WTC11 (cell line): ENCODE data around the gene PPEF2. TPM values are rescaled to one million over a fixed set of nuclear protein-coding genes. Genes with fewer than 3 reads are reported as not detected.

ENCODE experiments used
- ATAC-seq: fragments of 200-7000 bp; cut with Tn5 transposase; 2 replicates; pipeline ENCODE4 v1.10.0; 2021; ENCODE audit warnings: mild to moderate bottlenecking, moderate library complexity
- CTCF ChIA-PET: fragments of 300-600 bp; sonication (Branson Sonifier 250); formaldehyde crosslinking; loops from one replicate; lab custom pipeline; 2021; ENCODE audit warnings: antibody characterized with exemption; lab: Charles Lee
- POLR2A ChIA-PET: fragments of 350-600 bp; sonication (Branson Sonifier 250); formaldehyde crosslinking; loops from one replicate; lab custom pipeline; 2021; ENCODE audit warnings: antibody characterized with exemption; lab: Charles Lee
- DNase-seq: peaks from one replicate; pipeline ENCODE4 v3.0.0; 2021; ENCODE audit warnings: low spot score
- H3K27ac Mint-ChIP-seq: 2 replicates; pipeline ENCODE4 v1.8.0; 2021; ENCODE audit warnings: mixed read lengths
- H3K27me3 Mint-ChIP-seq: 2 replicates; pipeline ENCODE4 v1.8.0; 2021; ENCODE audit warnings: low read depth, mild to moderate bottlenecking, moderate library complexity, mixed read lengths
- H3K36me3 Mint-ChIP-seq: 2 replicates; pipeline ENCODE4 v1.8.0; 2021; ENCODE audit warnings: mixed read lengths
- H3K4me1 Mint-ChIP-seq: 2 replicates; pipeline ENCODE4 v1.8.0; 2022; ENCODE audit warnings: mixed read lengths
- H3K4me3 Mint-ChIP-seq: 2 replicates; pipeline ENCODE4 v1.8.0; 2021; ENCODE audit warnings: mild to moderate bottlenecking, moderate library complexity, mixed read lengths
- H3K9me3 Mint-ChIP-seq: 2 replicates; pipeline ENCODE4 v1.8.0; 2021; ENCODE audit warnings: mixed read lengths
- CTCF ChIP-seq: fragments of 200-600 bp; IDR thresholded peaks from 2 replicates; pipeline ENCODE4 v1.8.0; 2022; ENCODE audit warnings: antibody characterized with exemption
- ERG ChIP-seq: fragments of 250-450 bp; sonication (Bioruptor Pico); IDR thresholded peaks from 2 replicates; pipeline ENCODE4 v1.8.0; 2021; ENCODE audit warnings: mild to moderate bottlenecking
- FOXK1 ChIP-seq: sonication (generic); formaldehyde crosslinking; IDR thresholded peaks from 2 replicates; pipeline ENCODE4 v1.8.0; 2022; ENCODE audit warnings: mild to moderate bottlenecking, moderate library complexity, missing genetic modification reagents
- GRHL2 ChIP-seq: fragments of 250-450 bp; sonication (Bioruptor Pico); IDR thresholded peaks from 2 replicates; pipeline ENCODE4 v1.8.0; 2022; ENCODE audit warnings: mild to moderate bottlenecking, moderate library complexity; ENCODE audit not compliant: insufficient replicate concordance, severe bottlenecking
- IRF1 ChIP-seq: sonication (generic); formaldehyde crosslinking; IDR thresholded peaks from 2 replicates; pipeline ENCODE4 v1.8.0; 2023; ENCODE audit warnings: missing genetic modification reagents
- SMAD4 ChIP-seq: sonication (generic); formaldehyde crosslinking; IDR thresholded peaks from 2 replicates; pipeline ENCODE4 v1.8.0; 2022; ENCODE audit warnings: mild to moderate bottlenecking, missing genetic modification reagents
- USF2 ChIP-seq: sonication (generic); formaldehyde crosslinking; IDR thresholded peaks from 2 replicates; pipeline ENCODE4 v1.8.1; 2023; ENCODE audit warnings: mild to moderate bottlenecking, missing genetic modification reagents, moderate library complexity
- ZBTB21 ChIP-seq: sonication (generic); formaldehyde crosslinking; IDR thresholded peaks from 2 replicates; pipeline ENCODE4 v1.8.1; 2023; ENCODE audit warnings: mild to moderate bottlenecking, missing genetic modification reagents, borderline replicate concordance
- ZBTB43 ChIP-seq: sonication (generic); formaldehyde crosslinking; IDR thresholded peaks from 2 replicates; pipeline ENCODE4 v1.8.1; 2023; ENCODE audit warnings: mild to moderate bottlenecking, missing genetic modification reagents
- ZNF138 ChIP-seq: sonication (generic); formaldehyde crosslinking; conservative IDR thresholded peaks from 2 replicates; pipeline ENCODE4 v1.8.1; 2022; ENCODE audit warnings: mild to moderate bottlenecking, moderate library complexity, missing genetic modification reagents
- ZNF219 ChIP-seq: sonication (generic); formaldehyde crosslinking; IDR thresholded peaks from 2 replicates; pipeline ENCODE4 v1.8.0; 2023; ENCODE audit warnings: missing genetic modification reagents, mild to moderate bottlenecking, borderline replicate concordance
- ZNF671 ChIP-seq: fragments of 250-450 bp; sonication (Bioruptor Pico); IDR thresholded peaks from 2 replicates; pipeline ENCODE4 v1.8.0; 2021; ENCODE audit warnings: mild to moderate bottlenecking
- total RNA-seq: library from RNA; stranded (reverse); gene quantifications from 3 replicates; pipeline ENCODE4 v1.2.3, GENCODE V29; 2021
- TF ChIP-seq, protein P1 (sequence below): sonication (generic); formaldehyde crosslinking; conservative IDR thresholded peaks from 2 replicates; pipeline ENCODE4 v1.8.1; 2023; ENCODE audit warnings: mild to moderate bottlenecking, low read depth, missing genetic modification reagents, moderate library complexity
- TF ChIP-seq, protein P2 (sequence below): fragments of 250-450 bp; sonication (Bioruptor Pico); IDR thresholded peaks from 2 replicates; pipeline ENCODE4 v1.9.0; 2021; ENCODE audit warnings: mild to moderate bottlenecking
- TF ChIP-seq, protein P3 (sequence below): sonication (generic); formaldehyde crosslinking; IDR thresholded peaks from 2 replicates; pipeline ENCODE4 v1.8.1; 2023; ENCODE audit warnings: mild to moderate bottlenecking, moderate library complexity, missing genetic modification reagents
- TF ChIP-seq, protein P4 (sequence below): sonication (generic); formaldehyde crosslinking; IDR thresholded peaks from 2 replicates; pipeline ENCODE4 v1.8.0; 2022; ENCODE audit warnings: missing genetic modification reagents

The PPEF2 gene
- total RNA-seq, 1 experiment from 2014 or later: not detected

- DNase-seq: no peak
- H3K4me1 Mint-ChIP-seq: peaks cover 8% of the 10 kb centered on the region
- no peak for ATAC-seq
- H3K36me3 Mint-ChIP-seq: no peaks in the 10 kb centered on the region
- no peaks in the 10 kb centered on the region for H3K9me3 Mint-ChIP-seq
- POLR2A ChIA-PET: no interaction called here
- no peak overlapping the region for H3K27ac Mint-ChIP-seq
- TF ChIP-seq, protein P1, sequence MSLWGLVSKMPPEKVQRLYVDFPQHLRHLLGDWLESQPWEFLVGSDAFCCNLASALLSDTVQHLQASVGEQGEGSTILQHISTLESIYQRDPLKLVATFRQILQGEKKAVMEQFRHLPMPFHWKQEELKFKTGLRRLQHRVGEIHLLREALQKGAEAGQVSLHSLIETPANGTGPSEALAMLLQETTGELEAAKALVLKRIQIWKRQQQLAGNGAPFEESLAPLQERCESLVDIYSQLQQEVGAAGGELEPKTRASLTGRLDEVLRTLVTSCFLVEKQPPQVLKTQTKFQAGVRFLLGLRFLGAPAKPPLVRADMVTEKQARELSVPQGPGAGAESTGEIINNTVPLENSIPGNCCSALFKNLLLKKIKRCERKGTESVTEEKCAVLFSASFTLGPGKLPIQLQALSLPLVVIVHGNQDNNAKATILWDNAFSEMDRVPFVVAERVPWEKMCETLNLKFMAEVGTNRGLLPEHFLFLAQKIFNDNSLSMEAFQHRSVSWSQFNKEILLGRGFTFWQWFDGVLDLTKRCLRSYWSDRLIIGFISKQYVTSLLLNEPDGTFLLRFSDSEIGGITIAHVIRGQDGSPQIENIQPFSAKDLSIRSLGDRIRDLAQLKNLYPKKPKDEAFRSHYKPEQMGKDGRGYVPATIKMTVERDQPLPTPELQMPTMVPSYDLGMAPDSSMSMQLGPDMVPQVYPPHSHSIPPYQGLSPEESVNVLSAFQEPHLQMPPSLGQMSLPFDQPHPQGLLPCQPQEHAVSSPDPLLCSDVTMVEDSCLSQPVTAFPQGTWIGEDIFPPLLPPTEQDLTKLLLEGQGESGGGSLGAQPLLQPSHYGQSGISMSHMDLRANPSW (CRISPR knock-in tag): no peak
- TF ChIP-seq CTCF: no peak
- no peak for TF ChIP-seq ZNF219 (CRISPR knock-in tag)
- TF ChIP-seq ZBTB21: no peak
- no peak for TF ChIP-seq FOXK1 (CRISPR knock-in tag)
- TF ChIP-seq, protein P2, sequence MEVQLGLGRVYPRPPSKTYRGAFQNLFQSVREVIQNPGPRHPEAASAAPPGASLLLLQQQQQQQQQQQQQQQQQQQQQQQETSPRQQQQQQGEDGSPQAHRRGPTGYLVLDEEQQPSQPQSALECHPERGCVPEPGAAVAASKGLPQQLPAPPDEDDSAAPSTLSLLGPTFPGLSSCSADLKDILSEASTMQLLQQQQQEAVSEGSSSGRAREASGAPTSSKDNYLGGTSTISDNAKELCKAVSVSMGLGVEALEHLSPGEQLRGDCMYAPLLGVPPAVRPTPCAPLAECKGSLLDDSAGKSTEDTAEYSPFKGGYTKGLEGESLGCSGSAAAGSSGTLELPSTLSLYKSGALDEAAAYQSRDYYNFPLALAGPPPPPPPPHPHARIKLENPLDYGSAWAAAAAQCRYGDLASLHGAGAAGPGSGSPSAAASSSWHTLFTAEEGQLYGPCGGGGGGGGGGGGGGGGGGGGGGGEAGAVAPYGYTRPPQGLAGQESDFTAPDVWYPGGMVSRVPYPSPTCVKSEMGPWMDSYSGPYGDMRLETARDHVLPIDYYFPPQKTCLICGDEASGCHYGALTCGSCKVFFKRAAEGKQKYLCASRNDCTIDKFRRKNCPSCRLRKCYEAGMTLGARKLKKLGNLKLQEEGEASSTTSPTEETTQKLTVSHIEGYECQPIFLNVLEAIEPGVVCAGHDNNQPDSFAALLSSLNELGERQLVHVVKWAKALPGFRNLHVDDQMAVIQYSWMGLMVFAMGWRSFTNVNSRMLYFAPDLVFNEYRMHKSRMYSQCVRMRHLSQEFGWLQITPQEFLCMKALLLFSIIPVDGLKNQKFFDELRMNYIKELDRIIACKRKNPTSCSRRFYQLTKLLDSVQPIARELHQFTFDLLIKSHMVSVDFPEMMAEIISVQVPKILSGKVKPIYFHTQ (CRISPR knock-in tag): no peak
- no peak for TF ChIP-seq ZBTB43 (CRISPR knock-in tag)
- TF ChIP-seq ERG: no peak
- no peak for TF ChIP-seq ZNF138 (CRISPR knock-in tag)
- no peak for TF ChIP-seq IRF1 (CRISPR knock-in tag)
- TF ChIP-seq, protein P3, sequence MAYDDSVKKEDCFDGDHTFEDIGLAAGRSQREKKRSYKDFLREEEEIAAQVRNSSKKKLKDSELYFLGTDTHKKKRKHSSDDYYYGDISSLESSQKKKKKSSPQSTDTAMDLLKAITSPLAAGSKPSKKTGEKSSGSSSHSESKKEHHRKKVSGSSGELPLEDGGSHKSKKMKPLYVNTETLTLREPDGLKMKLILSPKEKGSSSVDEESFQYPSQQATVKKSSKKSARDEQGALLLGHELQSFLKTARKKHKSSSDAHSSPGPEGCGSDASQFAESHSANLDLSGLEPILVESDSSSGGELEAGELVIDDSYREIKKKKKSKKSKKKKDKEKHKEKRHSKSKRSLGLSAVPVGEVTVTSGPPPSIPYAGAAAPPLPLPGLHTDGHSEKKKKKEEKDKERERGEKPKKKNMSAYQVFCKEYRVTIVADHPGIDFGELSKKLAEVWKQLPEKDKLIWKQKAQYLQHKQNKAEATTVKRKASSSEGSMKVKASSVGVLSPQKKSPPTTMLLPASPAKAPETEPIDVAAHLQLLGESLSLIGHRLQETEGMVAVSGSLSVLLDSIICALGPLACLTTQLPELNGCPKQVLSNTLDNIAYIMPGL: no peak
- no peak for TF ChIP-seq USF2 (CRISPR knock-in tag)
- no peak for TF ChIP-seq ZNF671 (CRISPR knock-in tag)
- TF ChIP-seq, protein P4, sequence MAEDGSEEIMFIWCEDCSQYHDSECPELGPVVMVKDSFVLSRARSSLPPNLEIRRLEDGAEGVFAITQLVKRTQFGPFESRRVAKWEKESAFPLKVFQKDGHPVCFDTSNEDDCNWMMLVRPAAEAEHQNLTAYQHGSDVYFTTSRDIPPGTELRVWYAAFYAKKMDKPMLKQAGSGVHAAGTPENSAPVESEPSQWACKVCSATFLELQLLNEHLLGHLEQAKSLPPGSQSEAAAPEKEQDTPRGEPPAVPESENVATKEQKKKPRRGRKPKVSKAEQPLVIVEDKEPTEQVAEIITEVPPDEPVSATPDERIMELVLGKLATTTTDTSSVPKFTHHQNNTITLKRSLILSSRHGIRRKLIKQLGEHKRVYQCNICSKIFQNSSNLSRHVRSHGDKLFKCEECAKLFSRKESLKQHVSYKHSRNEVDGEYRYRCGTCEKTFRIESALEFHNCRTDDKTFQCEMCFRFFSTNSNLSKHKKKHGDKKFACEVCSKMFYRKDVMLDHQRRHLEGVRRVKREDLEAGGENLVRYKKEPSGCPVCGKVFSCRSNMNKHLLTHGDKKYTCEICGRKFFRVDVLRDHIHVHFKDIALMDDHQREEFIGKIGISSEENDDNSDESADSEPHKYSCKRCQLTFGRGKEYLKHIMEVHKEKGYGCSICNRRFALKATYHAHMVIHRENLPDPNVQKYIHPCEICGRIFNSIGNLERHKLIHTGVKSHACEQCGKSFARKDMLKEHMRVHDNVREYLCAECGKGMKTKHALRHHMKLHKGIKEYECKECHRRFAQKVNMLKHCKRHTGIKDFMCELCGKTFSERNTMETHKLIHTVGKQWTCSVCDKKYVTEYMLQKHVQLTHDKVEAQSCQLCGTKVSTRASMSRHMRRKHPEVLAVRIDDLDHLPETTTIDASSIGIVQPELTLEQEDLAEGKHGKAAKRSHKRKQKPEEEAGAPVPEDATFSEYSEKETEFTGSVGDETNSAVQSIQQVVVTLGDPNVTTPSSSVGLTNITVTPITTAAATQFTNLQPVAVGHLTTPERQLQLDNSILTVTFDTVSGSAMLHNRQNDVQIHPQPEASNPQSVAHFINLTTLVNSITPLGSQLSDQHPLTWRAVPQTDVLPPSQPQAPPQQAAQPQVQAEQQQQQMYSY (CRISPR knock-in tag): no peak
- TF ChIP-seq SMAD4 (CRISPR knock-in tag): no peak
- TF ChIP-seq GRHL2 (CRISPR knock-in tag): no peak
- TF ChIP-seq, all 79 proteins: peak for 0
- CTCF ChIA-PET: interaction anchor here (0.7 kb wide), 1 partner anchor 412 kb away, joined by 3 read pairs; no protein-coding TSS in a partner anchor
- no peak overlapping the region for H3K4me3 Mint-ChIP-seq
- H3K27me3 Mint-ChIP-seq: no peaks in the 10 kb centered on the region; the same call in 1 of the 2 replicates
These were observed 22.0 kb downstream of the PPEF2 start for GRCh38 chr4:75880278-75880677.
